T follicular helper cell (primary cell): ENCODE data around the gene DHX34.
"Not testable (repeated sequence)": the region's sequence is repeated elsewhere in the genome, so short reads cannot be mapped to it uniquely, and the experiment has no call there.

Experiments
- DNase-seq: peaks from one replicate; pipeline ENCODE4 v3.0.0-alpha.2; 2020; ENCODE audit warnings: low read depth
- total RNA-seq, 2 experiments: gene quantifications; one replicate each; lab custom pipeline; 2026; lab: John Stamatoyannopoulos, UW

The DHX34 gene, protein sequence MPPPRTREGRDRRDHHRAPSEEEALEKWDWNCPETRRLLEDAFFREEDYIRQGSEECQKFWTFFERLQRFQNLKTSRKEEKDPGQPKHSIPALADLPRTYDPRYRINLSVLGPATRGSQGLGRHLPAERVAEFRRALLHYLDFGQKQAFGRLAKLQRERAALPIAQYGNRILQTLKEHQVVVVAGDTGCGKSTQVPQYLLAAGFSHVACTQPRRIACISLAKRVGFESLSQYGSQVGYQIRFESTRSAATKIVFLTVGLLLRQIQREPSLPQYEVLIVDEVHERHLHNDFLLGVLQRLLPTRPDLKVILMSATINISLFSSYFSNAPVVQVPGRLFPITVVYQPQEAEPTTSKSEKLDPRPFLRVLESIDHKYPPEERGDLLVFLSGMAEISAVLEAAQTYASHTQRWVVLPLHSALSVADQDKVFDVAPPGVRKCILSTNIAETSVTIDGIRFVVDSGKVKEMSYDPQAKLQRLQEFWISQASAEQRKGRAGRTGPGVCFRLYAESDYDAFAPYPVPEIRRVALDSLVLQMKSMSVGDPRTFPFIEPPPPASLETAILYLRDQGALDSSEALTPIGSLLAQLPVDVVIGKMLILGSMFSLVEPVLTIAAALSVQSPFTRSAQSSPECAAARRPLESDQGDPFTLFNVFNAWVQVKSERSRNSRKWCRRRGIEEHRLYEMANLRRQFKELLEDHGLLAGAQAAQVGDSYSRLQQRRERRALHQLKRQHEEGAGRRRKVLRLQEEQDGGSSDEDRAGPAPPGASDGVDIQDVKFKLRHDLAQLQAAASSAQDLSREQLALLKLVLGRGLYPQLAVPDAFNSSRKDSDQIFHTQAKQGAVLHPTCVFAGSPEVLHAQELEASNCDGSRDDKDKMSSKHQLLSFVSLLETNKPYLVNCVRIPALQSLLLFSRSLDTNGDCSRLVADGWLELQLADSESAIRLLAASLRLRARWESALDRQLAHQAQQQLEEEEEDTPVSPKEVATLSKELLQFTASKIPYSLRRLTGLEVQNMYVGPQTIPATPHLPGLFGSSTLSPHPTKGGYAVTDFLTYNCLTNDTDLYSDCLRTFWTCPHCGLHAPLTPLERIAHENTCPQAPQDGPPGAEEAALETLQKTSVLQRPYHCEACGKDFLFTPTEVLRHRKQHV
- total RNA-seq = 34.8 to 64.5 reads per million in 2 experiments

DNA sequence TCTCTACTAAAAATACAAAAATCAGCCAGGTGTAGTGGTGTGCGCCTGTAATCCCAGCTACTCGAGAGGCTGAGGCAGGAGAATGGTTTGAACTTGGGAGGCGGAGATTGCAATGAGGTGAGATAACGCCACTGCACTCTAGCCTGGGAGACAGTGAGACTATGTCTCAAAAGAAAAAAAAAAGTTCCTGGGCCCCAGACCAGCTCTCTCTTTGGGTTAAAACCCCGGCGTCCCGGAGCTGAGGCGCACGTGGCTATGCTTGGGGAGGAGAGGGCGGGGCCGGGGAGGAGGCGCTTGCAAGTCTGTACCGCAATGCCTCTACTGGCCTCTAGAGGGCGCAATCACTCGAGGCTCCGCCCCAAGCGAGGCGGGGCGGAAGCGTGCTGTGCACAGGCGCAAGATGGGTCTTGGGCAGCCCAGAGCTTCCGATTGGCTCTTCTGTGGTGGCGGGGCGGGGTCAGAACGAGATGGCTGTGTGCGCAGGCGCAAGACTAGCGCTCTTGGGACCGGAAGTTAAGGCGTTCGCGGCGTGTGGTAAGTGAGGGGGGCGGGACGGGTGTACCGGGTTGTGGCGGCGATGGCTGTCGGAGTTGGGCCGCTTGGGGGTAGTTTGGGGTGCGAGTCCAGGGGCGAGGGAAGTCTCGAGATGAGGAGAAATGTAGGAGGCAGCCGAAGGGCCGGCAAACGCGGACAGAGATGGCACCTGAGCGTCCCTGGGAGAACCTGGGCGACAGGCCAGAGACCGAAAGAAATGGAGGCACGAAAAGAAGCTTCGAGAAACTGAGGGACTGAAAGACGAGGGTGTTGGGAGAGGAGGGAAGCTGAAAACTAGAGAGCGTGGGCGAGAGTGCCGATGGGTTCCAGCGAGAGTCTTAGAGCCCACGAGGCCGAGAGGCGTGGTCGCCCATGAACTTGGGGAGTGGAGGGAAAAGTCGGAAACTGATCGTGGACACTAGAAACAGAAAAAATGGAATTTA, at the start of gene DHX34:
Gene DHX34, plus strand, starts transcription at position 497 of the 977 bp plus-strand sequence. CDS start 3,716 bp downstream, outside the sequence.
- DNase-seq = peak; percentile 98

DNA sequence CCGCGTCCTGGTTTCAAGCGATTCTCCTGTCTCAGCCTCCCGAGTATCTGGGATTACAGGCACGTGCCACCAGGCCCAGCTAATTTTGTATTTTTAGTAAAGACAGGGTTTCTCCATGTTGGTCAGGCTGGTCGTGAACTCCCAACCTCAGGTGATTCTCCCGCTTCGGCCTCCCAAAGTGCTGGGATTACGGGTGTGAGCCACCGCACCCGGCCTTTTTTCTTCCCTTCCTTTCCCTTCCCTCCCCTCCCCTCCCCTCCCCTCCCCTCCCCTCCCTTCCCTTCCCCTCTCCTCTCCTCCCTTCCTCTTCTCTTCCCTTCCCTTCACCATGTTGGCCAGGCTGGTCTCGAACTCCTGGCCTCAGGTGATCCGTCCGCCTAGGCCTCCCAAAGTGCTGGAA, 48.2 kb upstream of the DHX34 start:
- DNase-seq = not testable (repeated sequence)

DNA sequence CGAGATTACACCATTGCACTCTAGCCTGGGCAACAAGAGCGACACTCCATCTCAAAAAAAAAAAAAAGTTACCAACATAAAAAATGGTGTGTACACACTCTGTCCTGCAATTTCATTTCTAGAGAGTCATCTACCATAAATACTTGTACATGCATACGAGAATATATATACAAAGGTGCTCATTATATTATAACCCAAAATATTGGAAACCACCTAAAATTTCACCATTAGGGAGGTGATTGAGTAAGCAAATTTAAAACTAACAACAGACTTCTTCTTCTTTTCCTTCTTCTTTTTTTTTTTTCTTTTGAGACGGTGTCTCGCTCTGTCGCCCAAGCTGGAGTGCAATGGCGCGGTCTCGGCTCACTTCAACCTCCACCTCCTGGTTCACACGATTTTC, 46.9 kb upstream of the DHX34 start:
- DNase-seq = no peak

DNA sequence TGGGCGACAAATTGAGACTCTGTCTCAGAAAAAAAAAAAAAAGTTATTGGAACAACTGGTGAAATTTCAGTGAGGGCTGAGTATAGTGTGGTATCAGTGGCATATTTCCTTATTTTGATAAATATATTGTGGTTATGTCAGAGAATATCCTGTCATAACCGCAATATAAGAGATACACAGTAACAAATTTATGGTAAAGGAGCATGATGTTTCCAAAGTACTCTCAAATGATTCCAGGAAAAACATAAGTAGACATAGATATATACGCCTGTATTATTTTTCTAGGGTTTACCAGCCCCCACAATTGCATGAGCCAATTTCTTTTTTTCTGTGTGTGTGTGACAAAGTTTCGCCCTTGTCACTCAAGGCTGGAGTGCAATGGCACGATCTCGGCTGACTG, 45.1 kb upstream of the DHX34 start:
- no peak for DNase-seq

DNA sequence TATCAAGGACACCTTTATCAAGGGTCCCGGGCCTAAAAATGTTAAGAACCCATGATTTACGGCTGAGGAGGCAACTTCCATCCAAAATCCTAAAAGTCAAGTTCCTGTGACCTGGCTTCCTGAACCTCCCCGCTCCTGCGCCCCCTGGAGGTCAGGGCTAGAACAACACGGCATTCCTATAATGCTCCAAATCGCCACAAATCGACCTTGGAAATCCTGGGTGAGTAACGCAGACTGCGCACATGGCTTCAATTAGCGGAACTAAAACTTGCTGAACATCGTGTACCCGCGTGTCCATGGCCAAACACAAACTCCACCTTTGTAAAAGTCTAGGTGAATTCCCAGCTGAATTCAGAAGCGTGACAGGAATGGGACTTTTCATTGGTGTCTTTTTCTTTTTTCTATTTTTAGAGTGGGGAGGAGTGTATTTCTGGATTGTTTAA, 43.8 kb upstream of the DHX34 start:
- peak; percentile 49 for DNase-seq

DNA sequence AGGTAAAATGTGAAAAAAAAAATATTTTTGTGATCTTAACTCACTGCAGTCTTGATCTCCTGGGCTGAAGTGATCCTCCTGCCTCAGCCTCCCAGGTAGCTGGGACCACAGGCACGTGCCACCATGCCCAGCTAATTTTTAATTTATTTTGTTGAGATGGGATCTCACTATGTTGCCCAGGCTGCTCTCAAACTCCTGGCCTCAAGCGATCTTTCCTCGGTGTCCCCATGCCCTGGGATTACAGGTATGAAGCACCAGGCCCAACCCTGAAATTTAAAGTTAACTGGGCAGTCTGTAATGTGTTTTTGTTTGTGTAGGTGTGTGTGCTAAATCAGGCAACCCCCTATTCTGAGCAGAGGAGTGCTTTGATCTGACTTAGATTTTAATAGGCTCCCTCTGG, 42.8 kb upstream of the DHX34 start:
- DNase-seq = no peak

DNA sequence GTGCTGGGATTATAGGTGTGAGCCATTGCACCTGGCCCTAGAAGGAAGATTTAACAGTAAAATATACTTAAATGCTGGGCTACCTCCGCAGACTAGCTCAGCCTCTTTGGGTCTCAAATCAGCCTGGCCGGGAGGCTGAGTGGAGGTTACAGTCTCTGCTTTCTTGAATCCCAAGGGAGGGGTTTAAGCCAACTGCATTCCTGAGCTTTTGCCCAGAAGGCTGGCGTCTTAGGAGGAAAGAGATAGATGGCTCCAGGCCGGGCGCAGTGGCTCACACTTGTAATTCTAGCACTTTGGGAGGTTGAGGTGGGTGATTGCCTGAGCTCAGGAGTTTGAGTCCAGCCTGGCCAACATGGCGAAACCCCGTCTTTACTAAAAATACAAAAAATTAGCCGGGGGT, 40.1 kb upstream of the DHX34 start:
- DNase-seq = no peak

DNA sequence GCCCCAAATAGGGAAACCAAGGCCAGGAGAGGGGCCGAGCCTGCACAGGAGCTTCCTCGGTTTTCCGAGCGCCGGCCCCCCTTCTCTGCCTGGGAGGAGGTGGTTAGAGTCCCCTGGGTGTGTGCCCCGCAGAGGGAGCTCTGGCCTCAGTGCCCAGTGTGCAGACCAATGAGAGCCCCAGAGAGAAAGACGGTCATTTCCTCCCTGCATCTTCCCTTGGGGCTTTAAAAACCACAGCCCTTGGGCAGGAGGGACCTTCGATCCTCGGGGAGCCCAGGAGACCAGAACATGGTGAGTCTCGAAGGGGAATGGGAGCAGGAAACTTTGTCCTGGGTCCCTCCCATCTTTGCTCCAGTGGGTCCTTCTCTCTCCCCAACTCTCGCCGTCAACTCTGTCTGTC, 39.5 kb upstream of the DHX34 start, which contains the start of gene C5AR1:
Gene C5AR1, plus strand, starts transcription at position 254 of the 400 bp plus-strand sequence. Its CDS starts 35 bp downstream, at position 289.
- DNase-seq = no peak

DNA sequence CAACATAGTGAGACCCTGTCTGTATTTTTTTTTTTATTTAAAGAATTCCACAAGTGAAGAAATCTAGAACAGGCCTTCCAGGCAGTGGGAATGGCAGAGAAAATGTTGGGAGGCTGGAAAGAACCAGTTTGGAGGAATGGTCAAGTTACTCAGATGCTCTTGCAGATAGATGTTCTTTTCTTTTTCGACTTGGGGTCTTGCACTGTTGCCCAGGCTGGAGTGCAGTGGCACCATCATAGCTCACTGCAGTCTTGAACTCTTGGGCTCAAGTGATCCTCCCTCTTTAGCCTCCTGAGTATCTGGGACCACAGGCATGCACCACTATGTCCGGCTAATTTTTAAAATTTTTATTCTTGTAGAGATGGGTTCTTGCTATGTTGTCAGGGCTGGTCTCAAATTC, 38.8 kb upstream of the DHX34 start:
- DNase-seq = no peak

DNA sequence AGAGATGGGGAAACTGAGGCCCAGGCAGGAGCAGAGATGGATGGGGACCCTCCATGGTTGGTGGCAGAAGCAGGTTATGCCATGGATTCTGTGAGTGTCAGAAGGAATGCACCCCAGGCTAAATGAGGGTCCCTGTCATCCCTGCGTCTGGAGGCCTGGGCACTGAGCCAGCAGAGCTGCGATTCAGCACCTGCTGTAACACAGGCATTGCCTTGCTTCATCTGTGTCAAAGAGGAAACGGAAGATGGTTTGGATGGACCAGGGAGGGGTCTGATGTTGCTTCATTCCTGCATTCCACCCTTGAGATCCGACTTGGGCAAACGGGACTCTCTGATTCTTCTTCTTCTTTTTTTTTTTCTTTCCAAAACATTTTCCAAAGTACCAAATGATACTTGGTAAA, 38.3 kb upstream of the DHX34 start:
- DNase-seq = no peak

DNA sequence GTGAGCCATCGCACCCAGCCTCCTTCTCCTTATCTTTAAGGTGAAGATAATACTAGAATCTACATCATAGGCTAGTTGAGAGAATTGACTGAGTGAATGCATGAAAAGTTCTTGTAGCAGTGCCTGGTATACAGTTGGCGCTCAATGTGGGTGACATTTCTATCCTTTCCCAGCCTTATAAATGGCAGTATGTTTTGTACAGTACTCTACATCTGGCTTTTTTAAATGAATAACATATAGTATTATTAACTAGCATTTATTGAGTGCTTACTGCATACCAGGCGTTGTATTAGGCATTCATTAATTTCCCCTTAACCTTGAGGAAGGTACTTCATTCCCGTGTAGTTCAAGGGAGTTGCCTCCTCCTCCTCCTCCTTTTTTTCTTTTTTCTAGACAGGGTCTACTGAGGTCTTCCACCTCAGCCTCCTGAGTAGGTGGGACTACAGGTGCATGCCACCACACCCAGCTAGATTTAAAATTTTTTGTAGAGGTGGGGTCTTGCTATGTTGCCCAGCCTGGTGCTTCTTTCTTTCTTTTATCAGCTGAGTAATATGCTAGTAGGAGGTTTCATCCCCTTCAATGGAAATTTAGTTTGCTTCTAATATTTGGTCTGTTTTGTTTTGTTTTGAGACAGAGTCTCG, 36.6 kb upstream of the DHX34 start:
- no peak for DNase-seq

DNA sequence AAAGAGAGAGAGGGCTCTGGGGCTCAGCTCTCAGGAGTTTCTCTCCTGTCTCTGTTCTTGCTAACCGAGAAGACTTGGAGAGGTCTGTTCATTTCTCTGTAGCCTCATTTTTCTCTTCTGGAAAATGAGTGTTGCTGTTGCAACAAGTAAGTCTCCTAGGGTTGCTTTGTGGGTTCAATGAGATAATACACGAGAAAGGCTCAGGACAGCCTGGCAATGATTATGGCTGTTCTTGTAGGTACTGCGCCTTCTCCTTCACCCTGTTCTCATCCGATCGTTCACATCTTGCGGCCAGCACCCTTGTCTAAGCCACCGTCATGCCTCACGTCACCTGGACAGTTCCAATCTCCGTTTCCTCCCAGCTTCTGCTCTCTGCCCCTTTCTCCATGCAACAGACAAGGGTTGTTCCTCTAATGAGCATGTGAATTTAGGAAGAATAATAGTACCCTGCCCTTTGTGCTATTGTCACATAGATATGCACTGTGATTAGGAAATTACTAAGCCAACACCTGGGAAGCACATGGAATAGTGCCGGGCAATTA, 35.3 kb upstream of the DHX34 start:
- DNase-seq = no peak

DNA sequence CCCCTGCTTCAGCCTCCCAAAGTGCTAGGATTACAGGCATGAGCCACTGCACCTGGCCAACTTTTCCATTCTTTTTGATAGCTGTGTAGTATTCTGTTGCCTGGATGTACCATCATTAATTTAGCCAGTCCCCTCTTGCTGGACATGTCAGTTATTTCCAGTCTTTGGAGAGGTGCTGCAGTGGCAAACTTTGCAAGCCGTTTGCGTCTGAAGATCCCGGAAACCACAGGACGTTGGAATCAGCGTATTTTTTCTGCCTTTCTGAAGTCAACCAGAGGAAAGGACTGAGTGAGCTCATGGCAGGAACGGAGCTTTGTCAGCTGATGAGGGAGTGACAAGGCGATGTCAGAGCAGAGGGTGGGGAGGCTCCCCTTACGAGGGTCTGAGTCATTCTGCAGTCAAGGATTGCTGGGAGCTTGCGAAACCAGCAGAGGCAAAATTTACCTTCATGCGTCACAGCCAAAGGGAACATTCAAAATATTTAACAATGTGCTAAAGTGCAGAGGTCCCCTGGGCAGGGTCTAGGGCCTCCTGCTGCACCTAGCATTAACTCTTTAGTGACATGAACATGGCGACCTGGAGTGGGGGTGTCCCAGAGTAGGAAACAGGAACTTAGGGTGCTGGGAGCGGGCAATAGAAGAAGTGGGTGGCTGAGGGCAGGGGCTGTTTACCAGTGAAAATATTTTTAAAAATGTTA, 33.8 kb upstream of the DHX34 start:
- DNase-seq = no peak

DNA sequence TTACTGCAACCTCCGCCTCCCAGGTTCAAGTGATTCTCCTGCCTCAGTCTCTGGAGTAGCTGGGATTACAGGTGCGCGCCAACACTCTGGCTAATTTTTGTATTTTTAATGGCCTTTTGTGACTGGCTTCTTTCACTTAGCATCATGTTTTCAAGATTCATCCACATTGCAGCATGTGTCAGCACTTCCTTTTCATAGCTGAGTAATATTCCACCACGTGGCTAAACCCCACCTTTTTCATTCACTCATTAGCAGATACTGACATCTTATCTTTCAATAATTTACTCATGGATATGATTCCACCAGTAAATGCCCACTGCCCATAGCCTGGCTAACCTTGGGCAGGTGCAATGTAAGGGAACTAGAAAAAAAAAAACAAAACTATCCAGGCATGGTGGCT, 32.6 kb upstream of the DHX34 start:
- DNase-seq = no peak

DNA sequence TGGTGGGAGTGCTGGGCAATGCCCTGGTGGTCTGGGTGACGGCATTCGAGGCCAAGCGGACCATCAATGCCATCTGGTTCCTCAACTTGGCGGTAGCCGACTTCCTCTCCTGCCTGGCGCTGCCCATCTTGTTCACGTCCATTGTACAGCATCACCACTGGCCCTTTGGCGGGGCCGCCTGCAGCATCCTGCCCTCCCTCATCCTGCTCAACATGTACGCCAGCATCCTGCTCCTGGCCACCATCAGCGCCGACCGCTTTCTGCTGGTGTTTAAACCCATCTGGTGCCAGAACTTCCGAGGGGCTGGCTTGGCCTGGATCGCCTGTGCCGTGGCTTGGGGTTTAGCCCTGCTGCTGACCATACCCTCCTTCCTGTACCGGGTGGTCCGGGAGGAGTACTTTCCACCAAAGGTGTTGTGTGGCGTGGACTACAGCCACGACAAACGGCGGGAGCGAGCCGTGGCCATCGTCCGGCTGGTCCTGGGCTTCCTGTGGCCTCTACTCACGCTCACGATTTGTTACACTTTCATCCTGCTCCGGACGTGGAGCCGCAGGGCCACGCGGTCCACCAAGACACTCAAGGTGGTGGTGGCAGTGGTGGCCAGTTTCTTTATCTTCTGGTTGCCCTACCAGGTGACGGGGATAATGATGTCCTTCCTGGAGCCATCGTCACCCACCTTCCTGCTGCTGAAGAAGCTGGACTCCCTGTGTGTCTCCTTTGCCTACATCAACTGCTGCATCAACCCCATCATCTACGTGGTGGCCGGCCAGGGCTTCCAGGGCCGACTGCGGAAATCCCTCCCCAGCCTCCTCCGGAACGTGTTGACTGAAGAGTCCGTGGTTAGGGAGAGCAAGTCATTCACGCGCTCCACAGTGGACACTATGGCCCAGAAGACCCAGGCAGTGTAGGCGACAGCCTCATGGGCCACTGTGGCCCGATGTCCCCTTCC, 28.9 kb upstream of the DHX34 start:
- no peak for DNase-seq

DNA sequence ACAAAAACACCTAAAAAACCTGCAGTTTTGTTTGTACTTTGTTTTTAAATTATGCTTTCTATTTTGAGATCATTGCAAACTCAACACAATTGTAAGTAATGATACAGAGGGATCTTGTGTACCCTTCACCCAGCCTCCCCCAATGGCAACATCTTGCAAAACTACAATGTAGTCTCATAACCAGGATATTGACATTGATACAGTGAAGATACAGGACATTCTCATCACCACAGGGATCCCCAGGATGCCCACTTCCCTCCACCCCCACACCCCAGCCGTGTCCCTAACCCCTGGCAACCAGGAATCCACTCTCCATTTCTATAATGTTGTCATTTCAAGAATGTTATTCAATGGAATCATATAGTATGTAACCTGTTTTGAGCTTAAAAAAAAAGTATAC, 27.5 kb upstream of the DHX34 start:
- DNase-seq = no peak

DNA sequence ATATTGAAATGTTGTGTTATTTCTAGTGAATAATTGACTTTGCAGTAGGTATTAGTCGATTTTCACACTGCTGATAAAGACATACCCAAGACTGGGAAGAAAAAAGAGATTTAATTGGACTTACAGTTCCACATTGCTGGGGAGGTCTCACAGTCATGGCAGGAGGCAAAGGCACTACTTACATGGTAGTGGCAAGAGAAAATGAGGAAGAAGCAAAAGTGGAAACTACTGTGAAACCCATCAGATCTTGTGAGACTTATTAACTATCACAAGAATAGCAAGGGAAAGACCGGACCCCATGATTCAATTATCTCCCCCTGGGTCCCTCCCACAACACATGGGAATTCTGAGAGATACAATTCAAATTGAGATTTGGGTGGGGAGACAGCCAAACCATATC, 27.1 kb upstream of the DHX34 start:
- DNase-seq = no peak

DNA sequence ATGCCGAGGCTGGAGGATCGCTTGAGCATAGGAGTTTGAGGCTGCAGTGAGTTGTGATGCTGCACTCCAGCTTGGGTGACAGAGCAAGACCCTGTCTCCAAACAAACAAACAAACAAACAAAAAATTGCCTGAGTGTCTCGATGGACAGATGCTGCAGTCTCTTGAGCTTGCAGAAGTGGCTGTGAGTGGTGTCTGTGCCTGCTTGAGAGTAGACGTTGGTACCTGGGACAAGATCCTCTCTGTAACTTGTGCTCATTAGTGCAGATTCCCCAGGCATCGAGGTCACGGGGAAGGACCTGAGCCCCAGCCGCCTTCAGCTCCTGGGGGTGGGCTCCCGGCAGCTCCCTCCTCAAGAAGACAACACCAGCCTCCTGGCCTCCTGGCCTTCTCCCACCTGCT, 25.7 kb upstream of the DHX34 start:
- no peak for DNase-seq
